GM21360 (cell line): Measurements from ENCODE around the gene RNF25.

Source experiments
- ATAC-seq: cut with Tn5 transposase; IDR thresholded peaks from one replicate; pipeline ENCODE4 v1.9.1; 2021; ENCODE audit warnings: mild to moderate bottlenecking, moderate library complexity; ENCODE audit not compliant: unreplicated experiment

RNF25 gene

GRCh38 chr2:218631837-218632236 is 40.0 kb downstream of the RNF25 start:
- no peak for ATAC-seq

GRCh38 chr2:218627939-218628338 is 43.9 kb downstream of the RNF25 start:
- ATAC-seq, result no peak

- no peak for ATAC-seq
These were observed 45.4 kb downstream of the RNF25 start for GRCh38 chr2:218626369-218626768.

- no peak for ATAC-seq
These were observed 48.5 kb downstream of the RNF25 start for GRCh38 chr2:218623366-218623705.

- ATAC-seq, result no peak
These were observed 49.0 kb downstream of the RNF25 start for GRCh38 chr2:218622606-218623365.

GRCh38 chr2:218621007-218621406 is 50.8 kb downstream of the RNF25 start:
- no peak for ATAC-seq

GRCh38 chr2:218618102-218618860 is 53.5 kb downstream of the RNF25 start:
- no peak for ATAC-seq

- no peak for ATAC-seq
These were observed 55.9 kb downstream of the RNF25 start for GRCh38 chr2:218615868-218616315.
